SU-DHL-6 (cell line): ENCODE measurements around the gene PRB2.

ENCODE experiments used
- EZH2phosphoT487 ChIP-seq: fragments of 200-600 bp; sonication (generic), shearing (Covaris generic); conservative IDR thresholded peaks from 2 replicates; pipeline ENCODE4 v1.6.1; 2018; ENCODE audit warnings: mild to moderate bottlenecking, antibody characterized with exemption, low read length, moderate library complexity, mixed read lengths
- TF ChIP-seq, protein P1 (sequence below): fragments of 200-600 bp; sonication (generic); IDR thresholded peaks from one replicate; pipeline ENCODE4 v1.5.1; 2017; ENCODE audit warnings: antibody characterized with exemption, mild to moderate bottlenecking, low read length, moderate library complexity; ENCODE audit not compliant: insufficient read depth, poor library complexity, severe bottlenecking

- TF ChIP-seq, protein P1, sequence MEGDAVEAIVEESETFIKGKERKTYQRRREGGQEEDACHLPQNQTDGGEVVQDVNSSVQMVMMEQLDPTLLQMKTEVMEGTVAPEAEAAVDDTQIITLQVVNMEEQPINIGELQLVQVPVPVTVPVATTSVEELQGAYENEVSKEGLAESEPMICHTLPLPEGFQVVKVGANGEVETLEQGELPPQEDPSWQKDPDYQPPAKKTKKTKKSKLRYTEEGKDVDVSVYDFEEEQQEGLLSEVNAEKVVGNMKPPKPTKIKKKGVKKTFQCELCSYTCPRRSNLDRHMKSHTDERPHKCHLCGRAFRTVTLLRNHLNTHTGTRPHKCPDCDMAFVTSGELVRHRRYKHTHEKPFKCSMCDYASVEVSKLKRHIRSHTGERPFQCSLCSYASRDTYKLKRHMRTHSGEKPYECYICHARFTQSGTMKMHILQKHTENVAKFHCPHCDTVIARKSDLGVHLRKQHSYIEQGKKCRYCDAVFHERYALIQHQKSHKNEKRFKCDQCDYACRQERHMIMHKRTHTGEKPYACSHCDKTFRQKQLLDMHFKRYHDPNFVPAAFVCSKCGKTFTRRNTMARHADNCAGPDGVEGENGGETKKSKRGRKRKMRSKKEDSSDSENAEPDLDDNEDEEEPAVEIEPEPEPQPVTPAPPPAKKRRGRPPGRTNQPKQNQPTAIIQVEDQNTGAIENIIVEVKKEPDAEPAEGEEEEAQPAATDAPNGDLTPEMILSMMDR = no peak
- TF ChIP-seq EZH2phosphoT487 = no peak
These were observed 2.0 kb upstream of the PRB2 start for GRCh38 chr12:11397366-11397765.
